Measurements from ENCODE around the gene BLACAT1.

DNA sequence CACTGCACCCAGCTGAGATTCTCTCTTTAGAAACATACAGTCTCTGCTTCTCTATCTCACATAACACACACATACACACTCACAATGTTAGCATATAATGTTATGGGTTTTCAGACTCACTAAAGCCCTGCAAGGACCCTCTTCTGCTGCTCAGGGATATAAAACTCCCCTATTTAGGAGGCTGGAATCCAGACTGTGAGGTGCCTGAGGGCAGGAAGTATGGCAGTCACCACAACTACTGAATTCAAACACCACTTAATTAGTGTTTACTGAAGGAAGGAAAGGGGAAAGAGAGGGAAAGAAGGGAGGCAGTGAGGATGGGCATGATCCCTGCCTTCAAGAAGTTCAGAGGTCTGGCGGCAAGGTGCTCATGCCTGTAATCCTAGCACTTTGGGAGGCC is 40.8 kb upstream of the BLACAT1 start:
- TF ChIP-seq, protein P1, sequence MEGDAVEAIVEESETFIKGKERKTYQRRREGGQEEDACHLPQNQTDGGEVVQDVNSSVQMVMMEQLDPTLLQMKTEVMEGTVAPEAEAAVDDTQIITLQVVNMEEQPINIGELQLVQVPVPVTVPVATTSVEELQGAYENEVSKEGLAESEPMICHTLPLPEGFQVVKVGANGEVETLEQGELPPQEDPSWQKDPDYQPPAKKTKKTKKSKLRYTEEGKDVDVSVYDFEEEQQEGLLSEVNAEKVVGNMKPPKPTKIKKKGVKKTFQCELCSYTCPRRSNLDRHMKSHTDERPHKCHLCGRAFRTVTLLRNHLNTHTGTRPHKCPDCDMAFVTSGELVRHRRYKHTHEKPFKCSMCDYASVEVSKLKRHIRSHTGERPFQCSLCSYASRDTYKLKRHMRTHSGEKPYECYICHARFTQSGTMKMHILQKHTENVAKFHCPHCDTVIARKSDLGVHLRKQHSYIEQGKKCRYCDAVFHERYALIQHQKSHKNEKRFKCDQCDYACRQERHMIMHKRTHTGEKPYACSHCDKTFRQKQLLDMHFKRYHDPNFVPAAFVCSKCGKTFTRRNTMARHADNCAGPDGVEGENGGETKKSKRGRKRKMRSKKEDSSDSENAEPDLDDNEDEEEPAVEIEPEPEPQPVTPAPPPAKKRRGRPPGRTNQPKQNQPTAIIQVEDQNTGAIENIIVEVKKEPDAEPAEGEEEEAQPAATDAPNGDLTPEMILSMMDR (IDR thresholded peaks at IDR 0.05) = no peak
- TF ChIP-seq POLR2A (IDR thresholded peaks at IDR 0.05) (no peak), POLR2AphosphoS5 (IDR thresholded peaks at IDR 0.05) (no peak)
